ENCODE measurements around the gene MYO7A.

The MYO7A gene

DNA sequence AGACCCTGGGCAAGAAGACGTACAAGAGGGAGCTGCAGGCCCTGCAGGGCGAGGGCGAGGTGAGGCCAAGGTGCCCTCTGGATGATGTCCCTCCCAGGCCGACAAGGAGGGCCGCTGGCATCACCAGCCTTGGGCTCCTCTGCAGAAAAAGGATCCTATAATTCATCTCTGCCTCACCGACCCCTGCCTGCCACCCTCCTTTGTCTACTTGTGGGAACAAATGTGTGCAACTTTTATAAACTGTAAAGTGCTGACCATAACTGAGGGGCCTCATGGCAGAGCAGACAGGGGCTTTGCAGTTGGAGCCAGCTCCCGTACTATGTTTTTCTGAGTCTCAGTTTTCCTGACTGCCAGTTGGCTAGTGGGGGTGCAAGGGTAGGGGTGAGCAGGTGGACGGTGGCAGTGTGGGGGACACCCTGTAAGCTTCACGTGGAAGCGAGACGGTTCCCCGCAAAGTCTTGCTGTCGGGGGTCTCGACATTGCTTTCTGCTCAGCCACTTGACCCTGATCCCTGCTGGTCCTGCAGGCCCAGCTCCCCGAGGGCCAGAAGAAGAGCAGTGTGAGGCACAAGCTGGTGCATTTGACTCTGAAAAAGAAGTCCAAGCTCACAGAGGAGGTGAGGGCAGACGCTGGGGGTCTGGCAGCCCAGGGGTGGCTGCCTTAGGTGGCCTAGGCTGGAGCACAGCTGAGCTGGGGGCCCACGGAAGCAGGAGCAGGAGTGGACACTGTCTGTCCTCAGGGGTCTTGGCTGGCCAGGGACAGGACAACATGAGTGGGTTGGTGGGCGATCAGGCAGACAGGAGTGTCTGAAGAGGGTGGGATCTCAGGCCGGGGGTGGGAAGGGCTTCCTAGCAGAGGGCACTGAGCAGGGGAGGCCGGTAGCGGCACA, 54.7 kb downstream of the MYO7A start:
- TF ChIP-seq, protein P1, sequence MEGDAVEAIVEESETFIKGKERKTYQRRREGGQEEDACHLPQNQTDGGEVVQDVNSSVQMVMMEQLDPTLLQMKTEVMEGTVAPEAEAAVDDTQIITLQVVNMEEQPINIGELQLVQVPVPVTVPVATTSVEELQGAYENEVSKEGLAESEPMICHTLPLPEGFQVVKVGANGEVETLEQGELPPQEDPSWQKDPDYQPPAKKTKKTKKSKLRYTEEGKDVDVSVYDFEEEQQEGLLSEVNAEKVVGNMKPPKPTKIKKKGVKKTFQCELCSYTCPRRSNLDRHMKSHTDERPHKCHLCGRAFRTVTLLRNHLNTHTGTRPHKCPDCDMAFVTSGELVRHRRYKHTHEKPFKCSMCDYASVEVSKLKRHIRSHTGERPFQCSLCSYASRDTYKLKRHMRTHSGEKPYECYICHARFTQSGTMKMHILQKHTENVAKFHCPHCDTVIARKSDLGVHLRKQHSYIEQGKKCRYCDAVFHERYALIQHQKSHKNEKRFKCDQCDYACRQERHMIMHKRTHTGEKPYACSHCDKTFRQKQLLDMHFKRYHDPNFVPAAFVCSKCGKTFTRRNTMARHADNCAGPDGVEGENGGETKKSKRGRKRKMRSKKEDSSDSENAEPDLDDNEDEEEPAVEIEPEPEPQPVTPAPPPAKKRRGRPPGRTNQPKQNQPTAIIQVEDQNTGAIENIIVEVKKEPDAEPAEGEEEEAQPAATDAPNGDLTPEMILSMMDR (IDR thresholded peaks at IDR 0.05; ENCODE audit: borderline replicate concordance, control extremely low read depth, extremely low read depth, insufficient read depth, missing control alignments) = no peak
- no peak for DNase-seq (ENCODE audit: low spot score)
- in situ Hi-C loops (cut with MboI; ENCODE audit: low sequenced_read_pairs, unreplicated experiment) = loop anchor here (25.0 kb wide), 1 partner anchor 380 kb away; no protein-coding TSS in a partner anchor

DNA sequence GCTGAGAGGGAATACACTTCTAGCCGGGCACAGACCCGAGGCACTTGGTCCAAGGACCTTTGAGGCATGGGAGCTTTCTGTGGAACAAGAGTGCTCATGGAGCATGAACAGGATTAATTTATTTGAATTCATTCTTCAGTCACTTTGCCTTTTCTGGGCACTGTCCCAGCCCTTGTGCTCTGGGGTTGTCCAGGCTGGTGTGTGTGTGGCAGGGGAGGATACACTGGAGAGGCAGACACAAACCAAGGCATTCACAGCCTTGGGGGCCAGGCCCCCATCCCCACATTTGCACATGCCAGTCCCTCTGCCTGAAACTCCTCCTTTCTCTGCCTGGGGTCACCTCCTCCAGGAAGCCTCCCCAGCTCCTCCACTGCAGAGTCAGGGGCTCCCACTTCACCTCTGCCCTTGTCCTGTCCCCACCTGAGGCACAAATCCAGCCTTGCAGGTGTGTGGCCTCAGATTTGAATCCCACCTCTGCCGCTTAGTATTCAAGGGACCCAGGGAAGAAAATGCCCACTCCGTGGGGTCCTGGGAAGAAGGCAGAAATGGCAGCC, 55.5 kb downstream of the MYO7A start:
- in situ Hi-C loops (cut with MboI; ENCODE audit: low sequenced_read_pairs, unreplicated experiment) = loop anchor here (25.0 kb wide), 1 partner anchor 379 kb away; no protein-coding TSS in a partner anchor
- TF ChIP-seq, protein P1 (IDR thresholded peaks at IDR 0.05; ENCODE audit: borderline replicate concordance, control extremely low read depth, extremely low read depth, insufficient read depth, missing control alignments) = no peak
- no peak for DNase-seq (ENCODE audit: low spot score)

DNA sequence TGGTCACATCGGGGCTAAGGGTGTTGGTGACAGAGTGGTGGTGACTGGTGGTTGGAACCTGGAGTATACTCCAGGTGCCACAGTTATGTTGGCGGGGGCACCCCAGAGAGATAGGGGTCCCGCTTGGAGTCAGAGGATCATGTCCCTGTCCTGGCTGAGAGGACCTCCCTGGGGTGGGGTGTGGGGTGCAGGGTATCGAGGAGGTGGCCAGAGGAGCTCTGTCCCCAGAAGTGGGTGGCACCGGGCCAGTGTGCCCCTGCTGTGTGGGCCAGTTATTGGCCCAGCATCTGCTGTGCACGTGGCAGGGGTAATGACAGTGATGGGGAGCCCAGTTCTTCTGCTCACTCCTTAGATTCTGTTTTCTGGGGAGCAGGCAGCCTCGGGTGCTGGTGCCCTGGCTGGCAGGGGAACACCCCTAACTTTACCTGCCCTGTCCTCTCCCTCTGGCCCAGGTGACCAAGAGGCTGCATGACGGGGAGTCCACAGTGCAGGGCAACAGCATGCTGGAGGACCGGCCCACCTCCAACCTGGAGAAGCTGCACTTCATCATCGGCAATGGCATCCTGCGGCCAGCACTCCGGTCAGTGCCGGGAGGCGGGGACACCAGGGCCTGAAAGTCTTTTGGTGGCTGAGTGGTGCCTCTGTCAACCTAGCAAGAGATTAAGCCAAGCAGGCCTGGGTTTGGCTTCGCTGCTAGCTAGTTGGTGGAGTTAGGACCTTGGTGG, 56.3 kb downstream of the MYO7A start:
- in situ Hi-C loops (cut with MboI; ENCODE audit: low sequenced_read_pairs, unreplicated experiment) = loop anchor here (25.0 kb wide), 1 partner anchor 378 kb away; no protein-coding TSS in a partner anchor
- no peak for DNase-seq (ENCODE audit: low spot score)
- TF ChIP-seq, protein P1 (IDR thresholded peaks at IDR 0.05; ENCODE audit: borderline replicate concordance, control extremely low read depth, extremely low read depth, insufficient read depth, missing control alignments) = no peak

GRCh38 chr11:77186302-77186701, 58.3 kb downstream of the MYO7A start:
- in situ Hi-C loops (cut with MboI; ENCODE audit: low sequenced_read_pairs, unreplicated experiment) = loop anchor here (25.0 kb wide), 1 partner anchor 376 kb away; no protein-coding TSS in a partner anchor
- TF ChIP-seq, protein P1 (IDR thresholded peaks at IDR 0.05; ENCODE audit: borderline replicate concordance, control extremely low read depth, extremely low read depth, insufficient read depth, missing control alignments) = no peak
- no peak for DNase-seq (ENCODE audit: low spot score)

DNA sequence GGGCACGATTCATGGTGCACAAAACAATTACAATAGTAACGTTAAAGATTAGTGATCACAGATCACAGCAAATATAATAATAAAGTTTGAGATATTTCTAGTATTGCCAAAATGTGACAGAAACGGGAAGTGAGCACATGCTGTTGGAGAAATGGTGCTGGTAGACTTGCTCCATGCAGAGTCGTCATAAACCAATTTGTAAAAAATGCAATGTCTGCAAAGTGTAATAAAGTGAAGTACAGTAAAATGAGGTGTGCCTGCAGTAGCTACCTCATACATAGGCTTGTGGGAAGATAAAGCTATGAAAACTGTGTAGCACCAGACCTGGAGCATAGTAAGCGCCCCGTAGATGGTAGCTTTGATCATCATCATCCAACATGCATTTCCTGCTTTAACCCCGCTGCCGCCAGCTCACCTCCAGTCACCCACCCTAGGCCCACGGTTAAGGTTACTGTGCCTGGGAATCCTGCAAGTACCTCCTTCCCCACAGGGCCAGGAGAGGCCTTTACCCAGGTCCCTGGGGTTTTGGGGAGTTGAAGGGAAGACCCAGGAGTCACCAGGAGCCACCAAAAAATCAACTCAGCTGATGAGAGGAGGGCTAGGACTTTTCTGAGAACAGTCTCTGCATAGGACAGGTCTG, 59.2 kb downstream of the MYO7A start:
- DNase-seq (ENCODE audit: low spot score) = no peak
- in situ Hi-C loops (cut with MboI; ENCODE audit: low sequenced_read_pairs, unreplicated experiment) = loop anchor here (25.0 kb wide), 1 partner anchor 375 kb away; no protein-coding TSS in a partner anchor

More for the DNA sequence above, 59.2 kb downstream of the MYO7A start:
- TF ChIP-seq, protein P1 (IDR thresholded peaks at IDR 0.05; ENCODE audit: borderline replicate concordance, control extremely low read depth, extremely low read depth, insufficient read depth, missing control alignments) = no peak
